Astrocyte of the spinal cord (primary cell): ENCODE results near the gene ASB18.
"Not testable (repeated sequence)": the region's sequence is repeated elsewhere in the genome, so short reads cannot be mapped to it uniquely, and the experiment has no call there.

ENCODE experiments used
- DNase-seq: peaks from one replicate; pipeline ENCODE4 v3.0.0; 2011; ENCODE audit warnings: low read depth, low spot score
- H3K4me3 ChIP-seq: 2 replicates; pipeline ENCODE4 v1.5.1; 2011; ENCODE audit warnings: low read depth, mild to moderate bottlenecking, low read length, moderate library complexity
- CTCF ChIP-seq: IDR thresholded peaks from 2 replicates; pipeline ENCODE4 v1.5.1; 2012; ENCODE audit warnings: low read depth, mild to moderate bottlenecking, low read length, inconsistent platforms
- in situ Hi-C: cut with HindIII; loops from 2 replicates; pipeline ENCODE4 v1.10.0; 2017; ENCODE audit warnings: low sequenced_read_pairs

ASB18 gene

GRCh38 chr2:236293241-236293810 lies 29.1 kb upstream of the ASB18 start:
- in situ Hi-C loops = no loop called here
- no peak overlapping the region for H3K4me3 ChIP-seq
- no peak for TF ChIP-seq CTCF
- no peak for DNase-seq

- TF ChIP-seq CTCF = no peak
- no peak for DNase-seq
- no peak overlapping the region for H3K4me3 ChIP-seq
- in situ Hi-C loops = no loop called here
These were observed 27.7 kb upstream of the ASB18 start for GRCh38 chr2:236291911-236292310.

GRCh38 chr2:236291476-236291875 lies 27.3 kb upstream of the ASB18 start:
- TF ChIP-seq CTCF = no peak

GRCh38 chr2:236290742-236291425 lies 26.7 kb upstream of the ASB18 start:
- H3K4me3 ChIP-seq = no peak overlapping the region
- TF ChIP-seq CTCF = no peak
- DNase-seq = no peak
- in situ Hi-C loops = no loop called here

More at GRCh38 chr2:236291476-236291875, 27.3 kb upstream of the ASB18 start:
- in situ Hi-C loops = no loop called here
- DNase-seq = no peak
- H3K4me3 ChIP-seq = no peak overlapping the region

- in situ Hi-C loops = no loop called here
- no peak for TF ChIP-seq CTCF
- no peak for DNase-seq
- no peak overlapping the region for H3K4me3 ChIP-seq
These were observed 25.7 kb upstream of the ASB18 start for GRCh38 chr2:236289766-236290462.

- in situ Hi-C loops, H3K4me3 ChIP-seq, DNase-seq: not testable (repeated sequence)
These were observed 24.2 kb upstream of the ASB18 start for GRCh38 chr2:236288373-236288772.

GRCh38 chr2:236287656-236288055 lies 23.4 kb upstream of the ASB18 start:
- no peak for DNase-seq
- no peak overlapping the region for H3K4me3 ChIP-seq
- in situ Hi-C loops = no loop called here
- no peak for TF ChIP-seq CTCF
